Neural progenitor cell (in vitro differentiated cells): ENCODE data around the gene CDH23.

Source experiments
- CTCF ChIP-seq: fragments of 200-600 bp; sonication (generic); IDR thresholded peaks from 2 replicates; pipeline ENCODE4 v1.5.1; 2017; ENCODE audit warnings: antibody characterized with exemption, mild to moderate bottlenecking
- EZH2 ChIP-seq: fragments of 200-600 bp; sonication (generic); IDR thresholded peaks from 2 replicates; pipeline ENCODE4 v1.6.1; 2017; ENCODE audit warnings: antibody characterized with exemption, mild to moderate bottlenecking, moderate library complexity
- EZH2phosphoT487 ChIP-seq: fragments of 200-600 bp; sonication (generic); IDR thresholded peaks from 2 replicates; pipeline ENCODE4 v1.6.1; 2017; ENCODE audit warnings: antibody characterized with exemption

GRCh38 chr10:71641449-71641848 lies 244.7 kb downstream of the CDH23 start:
- TF ChIP-seq CTCF (no peak), EZH2 (no peak), EZH2phosphoT487 (no peak)
